Peyer's patch (tissue), 4 donors: ENCODE measurements around the gene PLP1.

ENCODE experiments used
- POLR2A ChIP-seq, 2 donors: fragments of 450-650 bp; IDR thresholded peaks; one replicate each; pipeline ENCODE4 v1.5.1; 2017; ENCODE audit warnings: antibody characterized with exemption in 2 of 2, mild to moderate bottlenecking in 2 of 2, moderate library complexity in 2 of 2
- TF ChIP-seq, protein P1 (sequence below), 6 experiments: fragments of 450-650 bp in 4 of 6; fragments of 200-600 bp in 2 of 6; sonication (generic) in 1 of 6; IDR thresholded peaks; one replicate each; pipeline ENCODE4 v1.5.1; 2017 to 2019; ENCODE audit warnings: antibody characterized with exemption in 6 of 6, mild to moderate bottlenecking in 3 of 6, moderate library complexity in 1 of 6

GRCh38 chrX:103739421-103739820 is 37.2 kb upstream of the PLP1 start:
- TF ChIP-seq, protein P1, sequence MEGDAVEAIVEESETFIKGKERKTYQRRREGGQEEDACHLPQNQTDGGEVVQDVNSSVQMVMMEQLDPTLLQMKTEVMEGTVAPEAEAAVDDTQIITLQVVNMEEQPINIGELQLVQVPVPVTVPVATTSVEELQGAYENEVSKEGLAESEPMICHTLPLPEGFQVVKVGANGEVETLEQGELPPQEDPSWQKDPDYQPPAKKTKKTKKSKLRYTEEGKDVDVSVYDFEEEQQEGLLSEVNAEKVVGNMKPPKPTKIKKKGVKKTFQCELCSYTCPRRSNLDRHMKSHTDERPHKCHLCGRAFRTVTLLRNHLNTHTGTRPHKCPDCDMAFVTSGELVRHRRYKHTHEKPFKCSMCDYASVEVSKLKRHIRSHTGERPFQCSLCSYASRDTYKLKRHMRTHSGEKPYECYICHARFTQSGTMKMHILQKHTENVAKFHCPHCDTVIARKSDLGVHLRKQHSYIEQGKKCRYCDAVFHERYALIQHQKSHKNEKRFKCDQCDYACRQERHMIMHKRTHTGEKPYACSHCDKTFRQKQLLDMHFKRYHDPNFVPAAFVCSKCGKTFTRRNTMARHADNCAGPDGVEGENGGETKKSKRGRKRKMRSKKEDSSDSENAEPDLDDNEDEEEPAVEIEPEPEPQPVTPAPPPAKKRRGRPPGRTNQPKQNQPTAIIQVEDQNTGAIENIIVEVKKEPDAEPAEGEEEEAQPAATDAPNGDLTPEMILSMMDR (IDR thresholded peaks at IDR 0.05): no peak
- TF ChIP-seq POLR2A (IDR thresholded peaks at IDR 0.05): no peak
